Posterior vena cava (tissue), 2 donors: ENCODE data around the gene NDUFA5. TPM values are rescaled to one million over a fixed set of nuclear protein-coding genes. Genes with fewer than 3 reads are reported as not detected.
"Not testable (repeated sequence)": the region's sequence is repeated elsewhere in the genome, so short reads cannot be mapped to it uniquely, and the experiment has no call there.

Source experiments
- DNase-seq: peaks from one replicate; pipeline ENCODE4 v3.0.0-alpha.2; 2020; ENCODE audit warnings: low spot score
- intact Hi-C, 2 donors: fragments of 100-400 bp; cut with DNase I; formaldehyde crosslinking; loops; one replicate each; pipeline versions ENCODE4 v1.14.1 to v1.14.2; 2022 to 2023
- total RNA-seq, 2 donors: library from RNA; stranded (reverse); fragmentation: NEBNext Ultra II Directional; extraction: Animal tissue kit (Norgen Biotek cat#: 25700); gene quantifications; one replicate each; pipeline ENCODE4 v1.2.1, GENCODE V29; 2021
- donor health status: DM: yes; HTN: yes; CAD: no.
- donor health status: DM: yes; HTN: yes; CAD: no.

NDUFA5 gene
- total RNA-seq, 2 donors from 2014 or later = 84.8 to 85.7 TPM

GRCh38 chr7:123530035-123530591, 27.5 kb downstream of the NDUFA5 start:
- DNase-seq, intact Hi-C loops: not testable (repeated sequence)

DNA sequence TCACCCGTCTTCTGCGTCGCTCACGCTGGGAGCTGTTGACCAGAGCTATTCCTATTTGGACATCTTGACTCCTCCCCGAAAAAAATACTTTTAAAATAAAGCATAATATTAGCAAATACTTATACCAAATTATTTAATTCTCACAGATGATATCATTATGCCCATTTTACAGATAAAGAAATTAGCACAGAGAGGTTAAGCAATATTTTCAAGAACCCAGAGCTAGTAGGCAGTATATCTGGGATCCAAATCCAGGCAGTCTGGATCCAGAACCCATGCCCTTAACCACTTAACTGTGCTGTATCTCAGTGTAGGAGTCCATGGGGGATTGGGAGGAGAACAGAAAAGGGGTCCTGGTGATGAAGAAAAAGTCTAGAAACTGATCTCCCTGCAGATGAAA, 29.4 kb downstream of the NDUFA5 start:
- DNase-seq = no peak
- intact Hi-C loops = no loop called here

GRCh38 chr7:123527712-123528225, 29.8 kb downstream of the NDUFA5 start:
- DNase-seq, intact Hi-C loops: not testable (repeated sequence)

DNA sequence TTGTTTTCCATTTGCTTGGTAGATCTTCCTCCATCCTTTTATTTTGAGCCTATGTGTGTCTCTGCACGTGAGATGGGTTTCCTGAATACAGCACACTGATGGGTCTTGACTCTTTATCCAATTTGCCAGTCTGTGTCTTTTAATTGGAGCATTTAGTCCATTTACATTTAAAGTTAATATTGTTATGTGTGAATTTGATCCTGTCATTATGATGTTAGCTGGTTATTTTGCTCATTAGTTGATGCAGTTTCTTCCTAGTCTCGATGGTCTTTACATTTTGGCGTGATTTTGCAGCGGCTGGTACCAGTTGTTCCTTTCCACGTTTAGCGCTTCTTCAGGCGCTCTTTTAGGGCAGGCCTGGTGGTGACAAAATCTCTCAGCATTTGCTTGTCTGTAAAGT, 31.1 kb downstream of the NDUFA5 start:
- intact Hi-C loops, DNase-seq: not testable (repeated sequence)

DNA sequence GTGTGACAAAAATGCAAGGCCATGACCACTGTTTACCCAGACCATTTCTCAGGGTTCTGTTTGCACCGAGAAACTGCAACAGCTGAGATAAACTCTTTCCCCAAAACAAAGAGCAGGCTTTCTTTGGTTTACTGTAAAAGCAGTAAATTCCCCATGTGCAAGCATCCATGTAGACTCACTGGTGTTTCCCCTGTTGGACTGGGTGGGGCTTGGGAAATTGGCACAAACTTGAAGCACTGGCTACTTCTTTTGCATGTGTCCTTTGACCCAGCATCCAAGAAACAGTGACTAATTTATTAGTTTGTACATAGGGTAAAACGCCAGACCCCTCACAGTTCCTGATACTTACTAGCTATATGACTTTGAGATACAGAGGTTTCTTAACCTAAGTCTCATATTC, 35.6 kb downstream of the NDUFA5 start:
- no peak for DNase-seq
- intact Hi-C loops = no loop called here

DNA sequence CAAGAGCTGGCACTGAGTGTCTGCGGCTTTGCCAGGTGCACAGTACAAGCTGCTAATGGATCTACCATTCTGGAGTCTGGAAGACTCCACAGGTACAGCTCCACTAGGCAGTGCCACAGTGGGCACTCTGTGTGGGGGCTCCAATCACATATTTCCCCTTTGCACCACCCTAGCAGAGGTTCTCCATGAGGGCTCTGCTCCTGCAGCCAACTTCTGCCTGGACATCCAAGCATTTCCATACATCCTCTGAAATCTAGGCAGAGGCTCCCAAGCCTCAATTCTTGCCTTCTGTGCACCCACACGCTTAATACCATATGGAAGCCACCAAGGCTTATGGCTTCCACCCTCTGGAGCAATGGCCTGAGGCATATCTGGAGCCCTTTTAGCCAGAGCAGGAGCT, 52.4 kb downstream of the NDUFA5 start:
- DNase-seq = no peak

DNA sequence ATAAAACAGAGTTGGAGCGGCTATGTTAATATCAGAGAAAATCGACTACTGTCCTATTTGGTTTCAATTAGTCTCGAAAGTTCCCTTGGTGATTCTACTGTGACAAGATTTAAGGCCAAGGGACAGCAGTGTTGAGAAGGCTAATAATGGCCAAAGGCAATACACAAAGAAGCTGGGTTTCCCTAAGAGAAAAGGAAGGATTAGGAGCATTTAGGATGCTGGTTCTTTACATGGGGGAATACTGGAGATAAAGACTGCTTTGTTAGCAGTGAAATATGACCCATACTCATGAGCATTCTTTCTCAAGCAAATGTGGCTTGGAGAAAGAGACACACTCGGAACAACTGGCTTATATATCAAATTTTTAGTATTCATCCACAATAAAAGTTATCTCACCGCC, 55.4 kb downstream of the NDUFA5 start:
- DNase-seq = no peak
- intact Hi-C loops = no loop called here

More for the DNA sequence above, 52.4 kb downstream of the NDUFA5 start:
- intact Hi-C loops = no loop called here

GRCh38 chr7:123500878-123501489, 56.6 kb downstream of the NDUFA5 start:
- intact Hi-C loops = no loop called here
- no peak for DNase-seq

GRCh38 chr7:123499211-123499970, 58.2 kb downstream of the NDUFA5 start:
- intact Hi-C loops = no loop called here

GRCh38 chr7:123498601-123499000, 59.0 kb downstream of the NDUFA5 start:
- intact Hi-C loops = no loop called here
- DNase-seq = no peak

More at GRCh38 chr7:123499211-123499970, 58.2 kb downstream of the NDUFA5 start:
- DNase-seq = no peak

GRCh38 chr7:123498031-123498430, 59.6 kb downstream of the NDUFA5 start:
- intact Hi-C loops = no loop called here
- no peak for DNase-seq

DNA sequence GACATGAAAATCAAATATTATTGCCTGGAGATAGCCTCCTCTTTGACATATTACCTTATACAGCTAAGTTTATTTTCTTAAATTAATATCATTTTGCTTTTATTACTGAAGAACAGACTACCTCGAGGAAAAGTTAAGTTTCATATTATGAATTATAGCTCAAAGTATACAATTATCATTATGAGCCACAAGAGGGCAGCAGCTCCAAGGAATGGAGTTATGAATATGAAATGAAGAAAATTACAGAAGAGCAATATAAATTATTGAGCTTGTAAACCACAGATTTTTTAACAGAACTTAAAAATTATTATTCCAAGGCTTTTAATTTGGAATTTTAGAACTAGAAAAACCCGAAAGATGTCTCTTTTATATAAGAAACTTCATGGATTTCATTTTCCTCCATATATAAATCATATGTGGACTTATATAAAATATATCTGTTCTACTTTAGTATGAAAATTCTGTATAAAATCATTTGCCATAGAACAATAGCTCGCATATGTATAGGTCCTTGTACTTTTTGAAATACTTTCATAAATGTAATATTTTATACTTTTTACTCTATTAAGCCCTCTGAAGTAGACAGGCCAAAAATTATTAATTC, 63.3 kb downstream of the NDUFA5 start:
- no peak for DNase-seq
- intact Hi-C loops = no loop called here

DNA sequence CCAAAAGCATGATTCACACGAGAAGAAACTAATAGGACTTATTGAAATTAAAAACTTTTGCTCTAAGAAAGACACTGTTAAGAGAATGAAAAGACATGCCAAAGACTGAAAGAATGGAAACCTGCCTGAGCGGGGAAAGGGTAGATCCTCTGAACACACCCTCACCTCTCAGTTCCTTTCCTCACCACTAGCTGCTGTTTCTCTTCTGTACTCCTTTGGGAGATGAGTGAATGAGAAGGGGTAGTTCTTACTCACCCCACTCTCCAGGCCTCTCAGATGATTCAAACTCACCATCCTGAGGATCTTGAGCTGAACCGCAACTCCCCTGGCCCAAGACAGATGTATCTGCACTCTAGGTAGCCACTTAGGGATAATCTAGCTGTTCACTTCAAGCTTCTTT, 65.1 kb downstream of the NDUFA5 start:
- DNase-seq = no peak
- intact Hi-C loops = no loop called here

Other genes starting within 250 kb of the NDUFA5 start
- 1 to 10 TPM in 1 of 2 donors, under 1 TPM in 1; 0.97 to 1.0 TPM for gene IQUB, start 23.2 kb downstream of the NDUFA5 start, total RNA-seq
- not detected for gene ASB15, start 44.0 kb upstream of the NDUFA5 start, total RNA-seq
- not detected for gene LMOD2, start 98.0 kb upstream of the NDUFA5 start, total RNA-seq
- 10 to 100 TPM; 38.1 to 58.1 TPM for gene WASL, start 191.2 kb upstream of the NDUFA5 start, total RNA-seq